Measurements from ENCODE around the gene MRC2.

MRC2 gene

GRCh38 chr17:62595484-62595883 is 32.0 kb upstream of the MRC2 start:
- Histone ChIP-seq H3K9me2 (replicated peaks; ENCODE audit: low read depth, low read length) (no peaks in the 10 kb centered on the region), H3K27me3 (ENCODE audit: insufficient read depth, low read length, poor library complexity, severe bottlenecking) (no peaks in the 10 kb centered on the region), H3K36me3 (ENCODE audit: insufficient read depth, low read length) (peaks cover 69% of the 10 kb centered on the region), H3K9me3 (ENCODE audit: insufficient read depth, low read depth, low read length) (no peaks in the 10 kb centered on the region; the same call in 1 of the 2 replicates), H2AFZ (ENCODE audit: low read length) (no peak overlapping the region), H3K79me2 (ENCODE audit: insufficient read depth, low read length) (no peaks in the 10 kb centered on the region), H3F3A (ENCODE audit: low read depth) (no peaks in the 10 kb centered on the region), H3K9ac (ENCODE audit: low read depth, low read length, poor library complexity, severe bottlenecking) (no peak overlapping the region), H3K4me2 (ENCODE audit: low read depth, low read length, poor library complexity, severe bottlenecking) (no peak overlapping the region), H3K4me3 (ENCODE audit: low read length, poor library complexity, severe bottlenecking) (no peak overlapping the region), H3K4me1 (ENCODE audit: insufficient read depth, low read length, poor library complexity, severe bottlenecking) (no peaks in the 10 kb centered on the region), H4K20me1 (ENCODE audit: insufficient read depth, low read length, poor library complexity, severe bottlenecking) (no peaks in the 10 kb centered on the region)
- no peak for TF ChIP-seq EZH2phosphoT487 (IDR thresholded peaks at IDR 0.05; ENCODE audit: borderline replicate concordance)
- TF ChIP-seq CTCF (conservative IDR thresholded peaks at IDR 0.05; ENCODE audit: low read length): no peak

- Histone ChIP-seq H3K9ac (ENCODE audit: low read depth, low read length, poor library complexity, severe bottlenecking) (no peak overlapping the region), H3K4me1 (ENCODE audit: insufficient read depth, low read length, poor library complexity, severe bottlenecking) (no peaks in the 10 kb centered on the region), H3K79me2 (ENCODE audit: insufficient read depth, low read length) (no peaks in the 10 kb centered on the region), H3K4me2 (ENCODE audit: low read depth, low read length, poor library complexity, severe bottlenecking) (no peak overlapping the region), H3K27me3 (ENCODE audit: insufficient read depth, low read length, poor library complexity, severe bottlenecking) (no peaks in the 10 kb centered on the region), H3K36me3 (ENCODE audit: insufficient read depth, low read length) (peaks cover 80% of the 10 kb centered on the region), H3K9me2 (replicated peaks; ENCODE audit: low read depth, low read length) (no peaks in the 10 kb centered on the region), H3K4me3 (ENCODE audit: low read length, poor library complexity, severe bottlenecking) (no peak overlapping the region), H3K9me3 (ENCODE audit: insufficient read depth, low read depth, low read length) (no peaks in the 10 kb centered on the region; the same call in 1 of the 2 replicates), H4K20me1 (ENCODE audit: insufficient read depth, low read length, poor library complexity, severe bottlenecking) (no peaks in the 10 kb centered on the region), H2AFZ (ENCODE audit: low read length) (no peak overlapping the region), H3F3A (ENCODE audit: low read depth) (no peaks in the 10 kb centered on the region)
- TF ChIP-seq EZH2phosphoT487 (IDR thresholded peaks at IDR 0.05; ENCODE audit: borderline replicate concordance) (no peak), CTCF (conservative IDR thresholded peaks at IDR 0.05; ENCODE audit: low read length) (no peak)
These were observed 30.8 kb upstream of the MRC2 start for GRCh38 chr17:62596662-62597061.

- Histone ChIP-seq H3K4me3 (ENCODE audit: low read length, poor library complexity, severe bottlenecking) (no peak overlapping the region), H3K4me2 (ENCODE audit: low read depth, low read length, poor library complexity, severe bottlenecking) (no peak overlapping the region), H3K36me3 (ENCODE audit: insufficient read depth, low read length) (peaks cover 84% of the 10 kb centered on the region), H3K9ac (ENCODE audit: low read depth, low read length, poor library complexity, severe bottlenecking) (no peak overlapping the region), H3K4me1 (ENCODE audit: insufficient read depth, low read length, poor library complexity, severe bottlenecking) (no peaks in the 10 kb centered on the region), H3K27me3 (ENCODE audit: insufficient read depth, low read length, poor library complexity, severe bottlenecking) (no peaks in the 10 kb centered on the region), H3K9me3 (ENCODE audit: insufficient read depth, low read depth, low read length) (no peaks in the 10 kb centered on the region; the same call in 1 of the 2 replicates), H4K20me1 (ENCODE audit: insufficient read depth, low read length, poor library complexity, severe bottlenecking) (no peaks in the 10 kb centered on the region), H3K9me2 (replicated peaks; ENCODE audit: low read depth, low read length) (no peaks in the 10 kb centered on the region), H2AFZ (ENCODE audit: low read length) (no peak overlapping the region), H3F3A (ENCODE audit: low read depth) (no peaks in the 10 kb centered on the region), H3K79me2 (ENCODE audit: insufficient read depth, low read length) (no peaks in the 10 kb centered on the region)
- no peak for TF ChIP-seq CTCF (conservative IDR thresholded peaks at IDR 0.05; ENCODE audit: low read length)
- TF ChIP-seq EZH2phosphoT487 (IDR thresholded peaks at IDR 0.05; ENCODE audit: borderline replicate concordance): no peak
These were observed 30.3 kb upstream of the MRC2 start for GRCh38 chr17:62597150-62597549.

Measured in Loucy (cell line).